ENCODE data around the gene HOOK2. TPM values are rescaled to one million over a fixed set of nuclear protein-coding genes. Genes with fewer than 3 reads are reported as not detected.

The HOOK2 gene
- total RNA-seq, 1 experiment from 2014 or later: 74.2 TPM

GRCh38 chr19:12750851-12751250 is 24.5 kb downstream of the HOOK2 start:
- H3K4me3 Mint-ChIP-seq (ENCODE audit: unreplicated experiment): no peak overlapping the region
- Histone ChIP-seq H3K27me3 (replicated peaks; ENCODE audit: control insufficient read depth, insufficient read depth, low read length) (no peaks in the 10 kb centered on the region; the same call in 1 of the 2 replicates), H3K36me3 (ENCODE audit: control insufficient read depth, insufficient read depth, low read length) (peaks cover 2% of the 10 kb centered on the region), H3K4me1 (peaks cover 5% of the 10 kb centered on the region; the same call in 1 of the 2 replicates), H3K4me3 (ENCODE audit: low read depth, low read length) (no peak overlapping the region), H3K9me3 (no peaks in the 10 kb centered on the region)
- H3K27ac Mint-ChIP-seq (ENCODE audit: unreplicated experiment): no peak overlapping the region
- no TSS peak for BruUV-seq (replicated peaks)
- H3K9me3 Mint-ChIP-seq (ENCODE audit: unreplicated experiment): no peaks in the 10 kb centered on the region
- H3K36me3 Mint-ChIP-seq (ENCODE audit: insufficient read depth, unreplicated experiment): peaks cover 26% of the 10 kb centered on the region
- ChIA-PET POLR2A (no interaction called here), CTCF (no interaction called here)
- H3K4me1 Mint-ChIP-seq (ENCODE audit: low read depth, unreplicated experiment): peaks cover 13% of the 10 kb centered on the region
- peaks cover 20% of the 10 kb centered on the region for H3K27me3 Mint-ChIP-seq (ENCODE audit: insufficient read depth, unreplicated experiment)
- no peak for TF ChIP-seq CTCF (IDR thresholded peaks at IDR 0.05; ENCODE audit: insufficient read depth in 1 of 2, low read depth in 1 of 2, low read length in 1 of 2, severe bottlenecking in 1 of 2, unreplicated experiment in 1 of 2)
- DNase-seq: no peak
- intact Hi-C loops (cut with micrococcal nuclease; ENCODE audit: unreplicated experiment): no loop called here

- CTCF ChIA-PET: interaction anchor here (1.0 kb wide), 1 partner anchor 11 kb away, joined by 4 read pairs; no protein-coding TSS in a partner anchor
- no peaks in the 10 kb centered on the region for H3K9me3 ChIP-seq
- H3K4me1 ChIP-seq: peaks cover 5% of the 10 kb centered on the region; the same call in 1 of the 2 replicates
- Mint-ChIP-seq H3K27me3 (ENCODE audit: insufficient read depth, unreplicated experiment) (peaks cover 20% of the 10 kb centered on the region), H3K4me1 (ENCODE audit: low read depth, unreplicated experiment) (peaks cover 13% of the 10 kb centered on the region), H3K9me3 (ENCODE audit: unreplicated experiment) (no peaks in the 10 kb centered on the region), H3K4me3 (ENCODE audit: unreplicated experiment) (no peak overlapping the region), H3K36me3 (ENCODE audit: insufficient read depth, unreplicated experiment) (peaks cover 34% of the 10 kb centered on the region), H3K27ac (ENCODE audit: unreplicated experiment) (no peak overlapping the region)
- no peak for DNase-seq
- no peak overlapping the region for H3K4me3 ChIP-seq (ENCODE audit: low read depth, low read length)
- peaks cover 2% of the 10 kb centered on the region for H3K36me3 ChIP-seq (ENCODE audit: control insufficient read depth, insufficient read depth, low read length)
- TF ChIP-seq CTCF (IDR thresholded peaks at IDR 0.05; ENCODE audit: insufficient read depth in 1 of 2, low read depth in 1 of 2, low read length in 1 of 2, severe bottlenecking in 1 of 2, unreplicated experiment in 1 of 2): no peak
- POLR2A ChIA-PET: no interaction called here
- H3K27me3 ChIP-seq (replicated peaks; ENCODE audit: control insufficient read depth, insufficient read depth, low read length): no peaks in the 10 kb centered on the region; the same call in 1 of the 2 replicates
- no TSS peak for BruUV-seq (replicated peaks)
- intact Hi-C loops (cut with micrococcal nuclease; ENCODE audit: unreplicated experiment): no loop called here
Measured at GRCh38 chr19:12749938-12750521, 25.3 kb downstream of the HOOK2 start.

DNA sequence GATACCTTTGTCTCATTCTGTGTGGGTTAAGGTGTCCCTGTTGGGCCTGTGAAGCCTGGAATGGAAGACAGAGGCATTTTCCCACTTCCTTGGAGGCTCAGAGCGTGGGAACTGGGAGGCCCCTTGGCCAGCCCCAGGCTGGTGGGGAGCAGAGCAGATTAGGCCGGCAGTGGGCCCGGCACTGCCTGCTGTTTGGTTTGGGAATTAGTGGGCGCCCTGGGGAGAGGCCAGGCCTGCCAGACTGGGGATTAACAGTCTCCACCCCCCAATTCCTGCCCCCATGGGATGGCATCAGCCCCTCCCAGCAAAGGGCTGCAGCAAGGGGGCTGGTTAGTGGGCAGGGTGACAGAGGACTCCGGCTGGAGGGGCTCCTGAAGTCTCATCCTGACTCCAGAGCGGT is 26.9 kb downstream of the HOOK2 start:
- BruUV-seq (replicated peaks): no TSS peak
- Histone ChIP-seq H3K9me3 (no peaks in the 10 kb centered on the region), H3K36me3 (ENCODE audit: control insufficient read depth, insufficient read depth, low read length) (peaks cover 2% of the 10 kb centered on the region), H3K27me3 (replicated peaks; ENCODE audit: control insufficient read depth, insufficient read depth, low read length) (no peaks in the 10 kb centered on the region; the same call in 1 of the 2 replicates), H3K4me3 (ENCODE audit: low read depth, low read length) (no peak overlapping the region), H3K4me1 (peaks cover 5% of the 10 kb centered on the region; the same call in 1 of the 2 replicates)
- H3K9me3 Mint-ChIP-seq (ENCODE audit: unreplicated experiment): no peaks in the 10 kb centered on the region
- H3K4me3 Mint-ChIP-seq (ENCODE audit: unreplicated experiment): no peak overlapping the region
- peaks cover 13% of the 10 kb centered on the region for H3K4me1 Mint-ChIP-seq (ENCODE audit: low read depth, unreplicated experiment)
- CTCF ChIA-PET: no interaction called here
- no peak for TF ChIP-seq CTCF (IDR thresholded peaks at IDR 0.05; ENCODE audit: insufficient read depth in 1 of 2, low read depth in 1 of 2, low read length in 1 of 2, severe bottlenecking in 1 of 2, unreplicated experiment in 1 of 2)
- DNase-seq: no peak
- peaks cover 18% of the 10 kb centered on the region for H3K27me3 Mint-ChIP-seq (ENCODE audit: insufficient read depth, unreplicated experiment)
- H3K27ac Mint-ChIP-seq (ENCODE audit: unreplicated experiment): no peak overlapping the region
- POLR2A ChIA-PET: no interaction called here
- intact Hi-C loops (cut with micrococcal nuclease; ENCODE audit: unreplicated experiment): no loop called here
- H3K36me3 Mint-ChIP-seq (ENCODE audit: insufficient read depth, unreplicated experiment): peaks cover 35% of the 10 kb centered on the region

All from Caco-2 (cell line).